GM12864 (cell line): ENCODE data around the gene EIF4B.
A peak's percentile ranks its signal among the peaks of the same experiment; 100 is the strongest.

ENCODE experiments used
- DNase-seq: peaks from one replicate; pipeline ENCODE4 v3.0.0-alpha.2; 2011; ENCODE audit warnings: low read depth
- H3K4me3 ChIP-seq: 2 replicates; pipeline ENCODE4 v1.5.1; 2011; ENCODE audit warnings: mild to moderate bottlenecking, low read depth, low read length, control low read depth
- CTCF ChIP-seq: IDR thresholded peaks from 2 replicates; pipeline ENCODE4 v1.5.1; 2011; ENCODE audit warnings: low read depth, mild to moderate bottlenecking, moderate library complexity, low read length, control low read depth, inconsistent platforms; ENCODE audit errors: missing control alignments

EIF4B gene, protein sequence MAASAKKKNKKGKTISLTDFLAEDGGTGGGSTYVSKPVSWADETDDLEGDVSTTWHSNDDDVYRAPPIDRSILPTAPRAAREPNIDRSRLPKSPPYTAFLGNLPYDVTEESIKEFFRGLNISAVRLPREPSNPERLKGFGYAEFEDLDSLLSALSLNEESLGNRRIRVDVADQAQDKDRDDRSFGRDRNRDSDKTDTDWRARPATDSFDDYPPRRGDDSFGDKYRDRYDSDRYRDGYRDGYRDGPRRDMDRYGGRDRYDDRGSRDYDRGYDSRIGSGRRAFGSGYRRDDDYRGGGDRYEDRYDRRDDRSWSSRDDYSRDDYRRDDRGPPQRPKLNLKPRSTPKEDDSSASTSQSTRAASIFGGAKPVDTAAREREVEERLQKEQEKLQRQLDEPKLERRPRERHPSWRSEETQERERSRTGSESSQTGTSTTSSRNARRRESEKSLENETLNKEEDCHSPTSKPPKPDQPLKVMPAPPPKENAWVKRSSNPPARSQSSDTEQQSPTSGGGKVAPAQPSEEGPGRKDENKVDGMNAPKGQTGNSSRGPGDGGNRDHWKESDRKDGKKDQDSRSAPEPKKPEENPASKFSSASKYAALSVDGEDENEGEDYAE

DNA sequence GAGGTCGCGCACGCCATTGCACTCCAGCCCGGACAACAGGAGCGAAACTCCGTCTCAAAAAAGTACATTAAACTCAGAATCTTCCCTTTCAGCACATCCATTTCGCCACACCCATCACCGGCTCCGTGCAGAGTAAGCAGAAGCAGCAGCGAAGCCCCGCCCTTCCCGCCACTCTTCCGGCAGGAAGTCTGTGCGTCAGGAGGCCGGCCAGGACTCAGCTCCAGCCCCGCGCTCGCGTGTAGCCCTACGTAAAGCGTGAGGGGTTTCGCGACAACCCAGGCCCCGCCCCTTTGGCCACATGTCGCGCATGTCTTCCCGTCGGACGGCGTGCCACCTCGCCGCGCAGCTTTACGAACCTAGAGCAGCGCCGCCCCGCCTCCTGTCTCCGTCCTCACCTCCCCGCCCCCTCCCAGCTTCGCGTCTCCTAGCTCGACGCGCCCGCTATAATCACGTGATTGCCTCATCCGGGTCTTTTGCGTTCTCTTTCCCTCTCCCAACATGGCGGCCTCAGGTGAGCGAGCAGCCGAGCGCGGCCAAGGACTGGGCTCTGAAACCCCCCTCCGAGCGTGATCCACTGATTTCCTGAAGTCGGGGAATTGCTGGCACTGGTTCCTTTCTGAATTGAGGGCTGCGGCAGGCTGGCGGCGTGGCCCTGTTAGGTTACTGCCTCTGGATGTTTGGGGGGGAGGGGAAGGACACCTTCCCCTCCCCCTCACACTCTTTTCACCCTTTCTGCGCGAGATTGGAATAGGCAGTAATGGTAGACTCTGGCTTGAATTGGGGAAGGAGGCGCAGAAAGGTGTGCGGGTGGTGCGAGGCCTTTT is at the start of gene EIF4B:
Gene EIF4B (plus strand): TSS at position 471 of the 824 bp plus-strand sequence. CDS start 28 bp downstream, at position 499.
- H3K4me3 ChIP-seq: peak within 1 kb of the TSS; percentile 94
- peak; percentile 99 for DNase-seq
- no peak for TF ChIP-seq CTCF

- DNase-seq: no peak
- H3K4me3 ChIP-seq: no peak overlapping the region
- no peak for TF ChIP-seq CTCF
Observed at GRCh38 chr12:52956987-52957386, 49.3 kb upstream of the EIF4B start.

DNA sequence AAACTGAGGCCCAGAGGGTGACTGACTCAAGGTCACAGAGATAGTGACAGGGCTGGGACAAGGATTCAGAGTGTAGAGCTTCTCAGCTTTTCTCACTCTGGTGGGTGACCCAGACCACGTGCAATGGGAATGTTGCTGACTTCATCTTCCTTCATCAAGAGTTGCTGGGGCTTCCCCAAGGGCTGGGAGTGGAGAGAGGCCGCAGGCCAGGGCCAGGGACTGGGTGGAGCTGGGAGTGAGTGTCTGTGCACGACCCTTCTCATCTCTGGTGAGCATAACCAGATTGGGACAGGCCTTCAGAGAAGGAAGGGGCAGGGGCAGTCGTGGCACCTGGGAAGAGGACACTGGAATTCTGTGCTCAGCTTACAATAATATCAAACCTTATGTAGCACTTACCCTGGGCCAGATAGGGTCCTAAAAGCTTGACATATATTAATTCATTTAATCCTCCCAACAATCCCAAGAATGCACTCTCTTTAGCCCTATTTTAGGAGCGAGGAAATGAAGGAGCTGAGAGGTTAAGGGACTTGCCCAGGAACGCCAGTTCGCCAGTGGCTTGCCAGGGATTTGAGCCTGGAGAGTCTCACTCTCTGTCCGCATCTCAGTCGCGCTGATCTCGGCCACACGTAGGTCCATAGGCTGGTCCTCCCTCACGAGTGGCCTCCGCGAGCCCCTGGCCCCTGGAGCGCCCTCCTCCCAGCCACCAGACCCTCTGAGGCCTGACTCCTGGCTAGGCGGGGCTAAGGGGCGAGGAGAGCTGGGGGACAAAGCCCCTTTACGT is 41.5 kb upstream of the EIF4B start:
- H3K4me3 ChIP-seq: no peak overlapping the region
- no peak for TF ChIP-seq CTCF
- DNase-seq: no peak

DNA sequence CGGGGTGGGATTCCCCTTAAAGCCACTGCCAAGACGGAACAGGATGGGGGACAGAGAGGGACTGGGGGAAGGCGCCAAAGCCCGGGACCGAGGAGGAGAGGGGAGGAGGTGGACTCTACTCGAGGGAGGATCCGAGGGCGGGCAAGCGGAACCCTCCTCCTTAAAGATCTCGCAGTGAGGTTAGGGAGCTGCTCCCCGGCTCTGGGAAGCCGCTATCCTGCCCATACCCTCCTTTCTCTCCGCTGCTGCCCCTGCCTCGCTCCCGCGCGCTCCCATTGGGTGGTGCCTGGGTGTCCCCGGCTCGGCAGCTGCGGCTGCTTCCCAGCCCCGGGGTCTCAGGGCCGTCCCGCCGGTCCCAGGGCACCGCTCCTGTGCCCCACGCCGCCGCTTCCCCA is 40.9 kb upstream of the EIF4B start:
- no peak overlapping the region for H3K4me3 ChIP-seq
- no peak for TF ChIP-seq CTCF
- no peak for DNase-seq

DNA sequence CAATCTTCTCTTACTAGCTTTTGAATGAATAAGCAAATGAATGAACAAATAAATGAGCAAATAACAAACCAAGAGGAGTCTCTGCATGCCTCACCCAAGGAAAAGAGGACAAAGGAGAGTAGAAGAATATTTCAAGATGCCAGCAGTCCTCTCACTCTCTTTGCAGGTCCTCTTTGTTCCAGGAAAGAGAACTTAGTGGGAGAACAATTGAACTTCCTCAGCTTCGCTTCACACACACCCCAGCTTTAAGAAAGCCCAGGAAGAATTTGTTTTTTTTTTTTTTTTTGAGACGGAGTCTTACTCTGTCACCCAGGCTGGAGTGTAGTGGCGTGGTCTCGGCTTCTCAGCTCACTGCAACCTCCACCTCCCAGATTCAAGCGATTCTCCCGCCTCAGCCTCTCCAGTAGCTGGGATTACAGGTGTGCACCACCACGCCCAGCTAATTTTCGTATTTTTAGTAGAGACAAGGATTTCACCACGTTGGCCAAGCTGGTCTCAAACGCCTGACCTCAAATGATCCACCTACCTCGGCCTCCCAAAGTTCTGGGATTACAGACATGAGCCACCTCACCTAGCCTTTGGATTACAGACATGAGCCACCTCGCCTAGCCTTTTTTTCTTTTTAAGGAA is 37.0 kb upstream of the EIF4B start:
- TF ChIP-seq CTCF: no peak
- no peak for DNase-seq
- H3K4me3 ChIP-seq: no peak overlapping the region
